Measurements from ENCODE around the gene FLRT1. TPM values are rescaled to one million over a fixed set of nuclear protein-coding genes. Genes with fewer than 3 reads are reported as not detected.
A peak's percentile ranks its signal among the peaks of the same experiment; 100 is the strongest.

The FLRT1 gene
- total RNA-seq, 3 donors from 2014 or later, result not detected

DNA sequence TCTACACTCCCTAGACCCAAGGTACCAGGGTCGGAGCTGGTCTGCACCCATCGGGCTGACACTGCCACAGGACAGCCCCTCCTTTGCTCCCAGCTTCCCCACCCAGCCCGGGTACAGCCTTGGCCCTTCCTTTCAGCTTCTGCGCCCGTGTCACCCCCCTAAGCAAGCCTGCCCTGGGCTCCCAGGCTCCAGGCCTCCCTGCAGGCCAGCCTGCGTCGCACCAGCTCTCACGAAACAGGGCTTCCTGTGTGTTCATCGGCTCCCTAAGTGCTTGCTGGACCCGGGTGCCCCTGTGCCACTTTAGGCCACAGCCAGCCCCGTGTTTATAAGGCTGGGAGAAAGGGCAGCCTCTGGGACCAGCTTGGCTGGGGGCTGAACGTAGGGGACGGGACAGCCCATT is 21.1 kb downstream of the FLRT1 start:
- DNase-seq (no peak), ATAC-seq (no peak)
- Mint-ChIP-seq H3K36me3 (ENCODE audit: insufficient read depth) (no peaks in the 10 kb centered on the region), H3K4me3 (no peak overlapping the region), H3K9me3 (no peaks in the 10 kb centered on the region), H3K4me1 (ENCODE audit: low read depth) (peaks cover 6% of the 10 kb centered on the region), H3K27me3 (ENCODE audit: low read depth) (peaks cover 5% of the 10 kb centered on the region)

DNA sequence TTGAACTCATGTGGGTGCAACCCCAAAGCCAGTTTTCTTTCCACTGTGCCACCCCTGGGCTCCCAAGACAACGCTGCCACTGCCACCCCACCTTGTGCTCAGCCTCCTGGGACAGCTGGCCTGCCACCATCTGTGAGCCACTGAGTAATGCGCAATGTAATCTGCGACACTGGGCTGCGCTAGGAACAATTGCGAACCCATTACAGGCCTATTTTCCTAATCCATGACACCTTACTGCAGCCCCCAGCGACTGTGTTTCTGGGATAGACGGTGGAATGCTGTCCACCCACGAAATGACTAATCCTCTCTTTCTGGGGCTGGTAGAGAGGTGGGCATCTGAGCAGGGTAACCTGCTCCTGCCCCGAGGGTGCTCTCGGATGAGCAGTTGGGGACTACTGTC is 22.2 kb downstream of the FLRT1 start:
- H3K9me3 Mint-ChIP-seq, result no peaks in the 10 kb centered on the region
- ATAC-seq, result no peak

DNA sequence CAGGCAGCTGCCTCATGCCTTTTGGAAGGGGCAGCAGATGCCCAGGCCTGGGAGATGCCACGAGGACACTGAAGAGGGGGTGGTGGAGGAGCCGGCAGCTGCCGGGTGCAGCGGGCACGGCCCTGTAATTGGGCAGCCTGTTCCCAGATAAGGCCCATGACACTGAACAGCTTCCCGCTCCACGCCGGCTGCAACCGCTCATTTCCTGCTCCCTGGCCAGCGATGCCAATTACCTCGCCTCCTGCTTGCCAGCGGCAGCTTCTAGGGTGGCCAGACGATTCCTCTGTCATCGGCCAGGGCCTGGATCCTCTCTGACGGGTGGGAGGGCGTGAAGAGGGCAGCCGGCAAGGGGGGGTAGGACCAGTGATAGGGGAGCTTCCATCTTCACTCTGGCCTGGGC is 22.8 kb downstream of the FLRT1 start:
- Mint-ChIP-seq H3K9me3 (no peaks in the 10 kb centered on the region), H3K36me3 (ENCODE audit: insufficient read depth) (no peaks in the 10 kb centered on the region), H3K4me3 (no peak overlapping the region), H3K27me3 (ENCODE audit: low read depth) (peaks cover 14% of the 10 kb centered on the region), H3K4me1 (ENCODE audit: low read depth) (peaks cover 6% of the 10 kb centered on the region)
- no peak for ATAC-seq
- no peak for DNase-seq

More for the DNA sequence above, 22.2 kb downstream of the FLRT1 start:
- H3K4me3 Mint-ChIP-seq, result no peak overlapping the region
- DNase-seq, result no peak
- no peaks in the 10 kb centered on the region for H3K36me3 Mint-ChIP-seq (ENCODE audit: insufficient read depth)
- peaks cover 11% of the 10 kb centered on the region for H3K27me3 Mint-ChIP-seq (ENCODE audit: low read depth)
- H3K4me1 Mint-ChIP-seq (ENCODE audit: low read depth), result peaks cover 6% of the 10 kb centered on the region

DNA sequence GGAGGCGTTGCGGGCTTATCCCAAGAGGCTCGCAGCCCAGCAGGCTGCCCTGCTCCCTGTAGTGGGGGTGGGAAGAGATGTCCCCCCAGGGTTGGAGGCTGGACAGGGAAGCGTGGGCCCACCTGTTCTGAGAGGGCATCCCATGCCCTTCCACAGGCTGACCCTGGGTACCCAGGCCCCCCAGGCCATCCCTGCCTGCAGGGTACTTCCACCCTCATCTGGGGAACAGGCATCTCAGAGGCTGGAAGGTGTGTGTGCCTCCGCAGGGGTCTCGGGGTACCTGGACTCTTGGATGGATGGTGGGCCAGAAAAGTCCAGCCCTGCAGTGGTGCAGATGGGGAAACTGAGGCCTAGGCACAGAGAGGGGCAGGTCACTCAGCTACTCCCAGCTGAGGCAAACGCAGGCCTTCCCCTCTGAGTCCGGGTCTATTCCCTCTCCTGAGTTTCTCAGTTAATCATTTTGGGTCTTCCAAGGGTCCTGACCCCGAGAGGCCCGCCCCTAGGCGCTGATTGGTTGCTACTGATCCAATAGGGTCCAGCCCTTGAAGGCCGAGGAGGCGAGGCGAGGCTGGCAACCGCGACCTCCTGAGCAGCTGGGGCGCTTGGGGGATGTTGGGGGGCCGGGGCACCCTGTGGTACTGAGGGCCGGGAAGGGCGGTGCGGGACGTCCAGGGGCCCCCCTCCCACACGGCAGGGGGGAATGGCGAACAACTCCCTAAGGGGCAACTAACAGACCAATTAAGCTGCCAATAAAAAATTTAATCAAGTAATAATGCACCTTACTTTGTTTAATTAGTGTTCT is 23.8 kb downstream of the FLRT1 start:
- Mint-ChIP-seq H3K4me1 (ENCODE audit: low read depth) (peaks cover 6% of the 10 kb centered on the region), H3K27me3 (ENCODE audit: low read depth) (peaks cover 14% of the 10 kb centered on the region), H3K36me3 (ENCODE audit: insufficient read depth) (no peaks in the 10 kb centered on the region), H3K9me3 (no peaks in the 10 kb centered on the region), H3K4me3 (no peak overlapping the region)
- no peak for ATAC-seq
- DNase-seq, result no peak

DNA sequence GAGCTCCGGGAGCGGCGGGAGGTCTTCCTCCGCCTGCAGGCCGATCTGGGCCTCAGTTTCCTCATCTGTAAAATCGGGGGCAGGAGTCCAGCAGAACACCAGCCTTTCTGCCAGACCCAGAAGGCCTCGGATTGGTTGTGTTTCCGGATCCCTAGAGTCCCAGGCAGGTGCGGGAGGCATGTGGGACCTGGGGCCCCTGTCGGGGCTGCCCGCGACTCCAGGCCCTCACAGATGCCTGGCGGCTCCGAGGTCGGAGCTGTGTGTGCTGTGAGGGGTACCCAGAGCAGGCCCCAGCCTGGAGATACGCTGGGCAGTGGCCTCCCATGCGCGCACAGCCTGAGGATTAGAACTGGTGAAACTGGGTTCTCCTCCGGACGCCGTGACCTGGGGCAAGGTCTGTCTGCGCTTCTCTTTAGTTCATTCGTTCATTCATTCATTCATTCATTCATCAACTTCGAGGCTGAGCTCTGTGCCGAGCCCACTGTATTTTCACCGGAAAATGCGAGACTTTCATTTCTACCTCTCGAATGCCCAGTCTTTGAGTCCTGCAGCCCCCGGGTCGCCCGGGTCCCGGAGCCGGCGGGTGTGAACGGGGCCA is 24.6 kb downstream of the FLRT1 start:
- peak overlapping the region; percentile 53 for H3K4me3 Mint-ChIP-seq
- H3K4me1 Mint-ChIP-seq (ENCODE audit: low read depth), result peaks cover 6% of the 10 kb centered on the region
- ATAC-seq, result peak in 1 of 2 donors; percentile 13
- peaks cover 14% of the 10 kb centered on the region for H3K27me3 Mint-ChIP-seq (ENCODE audit: low read depth)
- H3K9me3 Mint-ChIP-seq, result no peaks in the 10 kb centered on the region
- no peaks in the 10 kb centered on the region for H3K36me3 Mint-ChIP-seq (ENCODE audit: insufficient read depth)
- no peak for DNase-seq

DNA sequence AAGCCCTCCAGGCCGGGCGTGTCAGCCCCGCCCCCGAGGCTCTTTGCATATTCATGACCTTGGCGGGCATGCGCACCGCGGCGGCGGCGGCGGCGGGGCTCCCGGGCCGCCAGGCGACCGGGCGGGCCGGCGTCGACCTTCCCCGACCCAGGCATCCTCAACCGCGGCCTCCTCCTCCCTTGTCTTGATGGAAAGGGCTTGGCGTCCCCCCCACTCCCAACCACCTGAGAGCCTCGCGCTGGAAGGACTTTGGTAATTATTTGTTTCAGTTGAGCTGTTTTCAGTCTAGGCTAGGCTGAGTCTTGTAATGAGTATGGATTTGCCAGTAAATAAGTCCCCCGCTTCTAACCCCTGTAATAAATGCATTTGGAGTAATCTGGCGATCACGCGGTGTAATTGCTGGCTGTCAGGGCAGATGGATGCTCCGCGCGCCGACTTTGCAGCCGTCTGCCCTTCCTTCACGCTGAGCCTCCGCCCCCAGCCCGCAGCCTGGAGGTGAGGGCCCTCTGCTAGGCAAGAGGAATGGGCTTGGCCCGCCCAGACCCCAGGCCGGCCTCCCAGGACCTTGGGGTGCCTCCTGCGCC is 25.2 kb downstream of the FLRT1 start:
- Mint-ChIP-seq H3K4me3 (peak overlapping the region; percentile 77), H3K9me3 (no peaks in the 10 kb centered on the region), H3K36me3 (ENCODE audit: insufficient read depth) (no peaks in the 10 kb centered on the region), H3K27me3 (ENCODE audit: low read depth) (peaks cover 14% of the 10 kb centered on the region), H3K4me1 (ENCODE audit: low read depth) (peaks cover 6% of the 10 kb centered on the region)
- peak; percentile 81 to 82 for ATAC-seq
- peak; percentile 38 for DNase-seq

DNA sequence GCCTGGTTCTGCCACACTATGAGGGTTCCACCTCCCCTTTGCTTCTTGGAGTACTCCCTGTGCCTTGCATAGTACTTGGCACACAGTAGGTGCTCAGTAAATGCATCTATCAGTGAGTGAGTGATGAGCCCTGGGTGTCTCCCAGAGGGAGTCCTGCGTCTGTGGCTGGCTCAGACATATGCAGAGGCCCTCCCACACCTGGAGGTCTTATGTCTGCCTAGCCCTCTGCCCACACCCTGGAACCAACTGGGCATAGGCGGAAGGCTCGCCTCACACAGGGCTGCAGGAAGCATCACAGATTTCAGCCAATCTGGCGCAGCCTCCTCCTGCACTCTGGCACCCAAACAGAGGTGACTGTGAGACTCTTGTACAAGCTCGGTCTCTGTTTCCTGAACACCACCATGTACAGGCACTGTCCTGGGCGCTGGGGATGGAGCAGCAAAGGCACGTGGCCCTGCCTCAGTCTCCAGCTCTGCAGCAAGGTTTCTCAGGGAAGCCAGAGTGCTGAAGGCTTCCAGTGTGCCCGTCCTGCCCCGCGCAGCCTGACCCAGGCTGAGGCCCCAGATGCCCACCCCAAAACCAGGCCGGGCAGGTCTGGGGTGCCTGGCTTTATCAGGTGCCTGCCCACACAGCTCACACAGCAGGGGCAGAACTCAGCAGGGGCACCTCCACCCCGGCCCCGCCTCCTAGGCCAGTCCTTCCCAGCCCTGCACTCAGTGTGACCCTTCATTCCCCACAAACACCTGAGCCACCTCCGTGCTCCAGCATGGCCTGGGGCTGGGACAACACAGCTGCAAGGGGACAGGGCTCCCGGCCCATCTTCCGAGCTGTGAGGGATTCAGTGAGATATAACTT is 26.7 kb downstream of the FLRT1 start:
- Mint-ChIP-seq H3K36me3 (ENCODE audit: insufficient read depth) (no peaks in the 10 kb centered on the region), H3K9me3 (no peaks in the 10 kb centered on the region), H3K27me3 (ENCODE audit: low read depth) (peaks cover 14% of the 10 kb centered on the region), H3K4me3 (no peak overlapping the region), H3K4me1 (ENCODE audit: low read depth) (peaks cover 6% of the 10 kb centered on the region)
- ATAC-seq (no peak), DNase-seq (no peak)

DNA sequence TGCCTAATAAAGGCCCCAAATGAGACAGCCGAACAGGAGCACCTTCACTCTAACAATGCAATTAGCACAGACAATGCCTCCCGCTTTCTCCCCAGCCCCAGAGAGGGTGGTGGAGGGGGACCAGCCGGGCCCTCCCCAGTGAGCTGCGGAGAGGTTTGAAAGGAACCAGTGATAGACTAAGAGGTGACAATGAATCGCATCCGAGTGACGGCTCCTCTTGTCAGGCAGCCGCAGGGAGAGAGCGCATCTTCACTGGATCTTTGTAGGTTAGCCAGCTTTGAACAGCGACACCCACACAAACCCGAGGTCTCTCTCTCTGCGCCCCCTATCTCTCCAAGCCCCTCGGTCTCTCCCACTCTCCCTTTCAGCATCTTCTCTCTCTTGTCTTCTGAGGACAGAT is 28.0 kb downstream of the FLRT1 start:
- peaks cover 6% of the 10 kb centered on the region for H3K4me1 Mint-ChIP-seq (ENCODE audit: low read depth)
- H3K27me3 Mint-ChIP-seq (ENCODE audit: low read depth), result peaks cover 14% of the 10 kb centered on the region
- DNase-seq, result no peak
- H3K4me3 Mint-ChIP-seq, result no peak overlapping the region
- no peaks in the 10 kb centered on the region for H3K9me3 Mint-ChIP-seq
- no peak for ATAC-seq
- H3K36me3 Mint-ChIP-seq (ENCODE audit: insufficient read depth), result no peaks in the 10 kb centered on the region

DNA sequence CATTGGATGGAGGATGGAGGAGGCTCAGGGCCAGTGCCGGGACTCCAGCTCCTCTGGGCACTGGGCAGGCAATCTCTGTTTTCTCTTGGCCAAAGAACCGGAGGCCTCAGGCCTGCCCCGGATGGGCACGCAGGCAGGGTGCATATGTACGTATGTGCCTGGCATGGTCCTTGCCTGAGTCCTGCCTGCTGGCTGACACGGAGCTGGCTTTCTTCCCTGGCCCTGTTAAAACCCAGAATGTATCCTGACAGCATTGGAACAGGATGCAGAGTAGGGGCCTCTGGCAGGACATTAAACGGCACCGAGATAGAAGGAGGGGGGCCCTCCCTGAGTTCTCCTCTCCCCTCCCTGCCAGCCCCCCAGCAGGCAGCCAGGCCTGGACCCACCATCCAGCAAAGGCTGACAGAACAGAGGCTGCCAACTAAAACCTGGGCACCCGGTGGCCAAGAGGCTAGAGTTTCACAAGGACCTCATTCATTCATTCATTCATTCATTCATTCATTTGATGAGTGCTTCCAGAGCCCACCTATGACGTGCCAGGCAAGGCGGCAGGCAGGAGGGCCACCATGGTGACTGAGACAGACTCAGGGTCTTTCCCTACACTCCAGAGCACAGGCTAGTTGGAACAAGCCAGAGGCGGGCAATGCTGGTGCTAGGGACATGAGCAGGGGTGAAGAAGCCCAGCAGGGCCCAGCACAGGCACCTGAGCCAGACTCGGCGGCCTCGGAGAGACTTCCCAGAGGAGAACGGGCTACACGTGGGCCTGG is 28.8 kb downstream of the FLRT1 start:
- H3K9me3 Mint-ChIP-seq, result no peaks in the 10 kb centered on the region
- DNase-seq (no peak), ATAC-seq (no peak)
- H3K36me3 Mint-ChIP-seq (ENCODE audit: insufficient read depth), result no peaks in the 10 kb centered on the region
- H3K27me3 Mint-ChIP-seq (ENCODE audit: low read depth), result peaks cover 14% of the 10 kb centered on the region
- H3K4me1 Mint-ChIP-seq (ENCODE audit: low read depth), result peaks cover 6% of the 10 kb centered on the region
- no peak overlapping the region for H3K4me3 Mint-ChIP-seq

DNA sequence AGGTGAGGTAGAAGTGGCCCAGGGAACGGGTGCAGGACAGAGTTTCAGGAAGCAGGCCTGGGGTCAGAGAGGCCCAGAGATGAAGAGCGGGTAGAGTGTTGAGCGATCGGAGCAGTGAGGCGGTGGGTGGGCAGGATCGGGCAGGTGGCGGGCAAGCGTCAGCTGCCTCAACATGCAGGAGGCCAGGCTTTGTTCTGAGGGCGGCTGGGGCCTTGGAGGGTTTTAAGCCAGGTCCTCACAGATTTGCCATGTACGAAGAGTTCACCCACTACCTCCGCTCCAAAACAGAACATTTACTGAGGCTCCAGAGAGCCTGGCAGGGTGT is 29.4 kb downstream of the FLRT1 start:
- Mint-ChIP-seq H3K36me3 (ENCODE audit: insufficient read depth) (no peaks in the 10 kb centered on the region), H3K4me1 (ENCODE audit: low read depth) (peaks cover 6% of the 10 kb centered on the region), H3K27me3 (ENCODE audit: low read depth) (peaks cover 14% of the 10 kb centered on the region), H3K4me3 (no peak overlapping the region), H3K9me3 (no peaks in the 10 kb centered on the region)
- no peak for DNase-seq
- ATAC-seq, result no peak

DNA sequence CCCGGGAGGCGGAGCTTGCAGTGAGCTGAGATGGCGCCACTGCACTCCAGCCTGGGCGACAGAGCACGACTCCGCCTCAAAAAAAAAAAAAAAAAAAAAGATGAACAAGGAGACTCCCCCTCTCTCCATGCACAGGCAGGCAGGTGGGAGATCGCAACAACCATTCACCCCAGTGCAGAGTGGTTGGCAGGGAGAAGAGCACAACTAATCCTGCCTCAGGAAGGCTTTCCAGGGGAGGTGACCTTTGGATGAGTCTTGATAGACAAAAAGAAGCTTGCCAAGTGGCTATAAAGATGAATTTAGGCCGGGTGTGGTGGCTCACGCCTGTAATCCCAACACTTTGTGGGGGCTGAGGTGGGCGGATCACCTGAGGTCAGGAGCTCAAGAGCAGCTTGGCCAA is 30.0 kb downstream of the FLRT1 start:
- no peak for DNase-seq
- peaks cover 3% of the 10 kb centered on the region for H3K4me1 Mint-ChIP-seq (ENCODE audit: low read depth)
- H3K36me3 Mint-ChIP-seq (ENCODE audit: insufficient read depth), result no peaks in the 10 kb centered on the region

DNA sequence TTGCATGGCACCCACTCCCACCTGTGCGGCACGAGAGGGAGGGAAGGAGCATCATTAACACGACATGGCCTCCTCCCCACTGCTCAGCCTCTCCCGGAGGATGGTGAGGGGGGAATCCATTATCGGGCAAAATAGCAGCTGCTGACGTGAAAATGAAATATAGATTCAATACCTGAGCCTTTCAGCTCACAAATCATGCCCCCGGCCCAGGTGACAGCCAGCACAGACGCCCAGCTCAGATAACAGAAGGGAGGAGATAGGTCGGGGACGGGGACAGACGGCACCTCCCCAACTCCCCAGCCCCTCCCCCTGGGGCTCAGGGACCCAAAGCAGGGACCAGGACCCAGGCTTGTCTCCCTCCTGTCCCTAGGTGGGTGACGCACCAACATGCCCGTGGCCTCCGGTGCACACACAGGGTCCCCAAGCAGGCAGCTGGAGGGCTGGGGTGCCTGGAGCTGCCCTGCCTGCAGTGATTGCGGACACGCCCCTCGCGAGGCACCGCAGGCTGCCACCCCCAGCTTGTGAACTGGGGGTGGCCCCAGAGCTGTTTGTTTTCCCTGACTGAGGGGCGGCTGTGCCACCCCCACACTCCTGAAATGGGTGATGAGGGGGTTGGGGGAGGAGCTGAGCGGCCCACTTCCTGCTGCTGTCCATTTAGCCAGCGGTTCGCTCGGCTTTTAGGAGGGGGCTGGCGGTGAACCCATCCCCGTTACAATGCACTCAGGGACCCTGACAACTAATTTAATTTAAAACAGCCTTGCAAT is 31.7 kb downstream of the FLRT1 start:
- Mint-ChIP-seq H3K4me1 (ENCODE audit: low read depth) (no peaks in the 10 kb centered on the region), H3K9me3 (no peaks in the 10 kb centered on the region), H3K36me3 (ENCODE audit: insufficient read depth) (no peaks in the 10 kb centered on the region), H3K4me3 (no peak overlapping the region), H3K27me3 (ENCODE audit: low read depth) (peaks cover 5% of the 10 kb centered on the region)
- DNase-seq (no peak), ATAC-seq (no peak)

More for the DNA sequence above, 30.0 kb downstream of the FLRT1 start:
- no peaks in the 10 kb centered on the region for H3K9me3 Mint-ChIP-seq
- no peak overlapping the region for H3K4me3 Mint-ChIP-seq
- no peak for ATAC-seq
- H3K27me3 Mint-ChIP-seq (ENCODE audit: low read depth), result peaks cover 14% of the 10 kb centered on the region

DNA sequence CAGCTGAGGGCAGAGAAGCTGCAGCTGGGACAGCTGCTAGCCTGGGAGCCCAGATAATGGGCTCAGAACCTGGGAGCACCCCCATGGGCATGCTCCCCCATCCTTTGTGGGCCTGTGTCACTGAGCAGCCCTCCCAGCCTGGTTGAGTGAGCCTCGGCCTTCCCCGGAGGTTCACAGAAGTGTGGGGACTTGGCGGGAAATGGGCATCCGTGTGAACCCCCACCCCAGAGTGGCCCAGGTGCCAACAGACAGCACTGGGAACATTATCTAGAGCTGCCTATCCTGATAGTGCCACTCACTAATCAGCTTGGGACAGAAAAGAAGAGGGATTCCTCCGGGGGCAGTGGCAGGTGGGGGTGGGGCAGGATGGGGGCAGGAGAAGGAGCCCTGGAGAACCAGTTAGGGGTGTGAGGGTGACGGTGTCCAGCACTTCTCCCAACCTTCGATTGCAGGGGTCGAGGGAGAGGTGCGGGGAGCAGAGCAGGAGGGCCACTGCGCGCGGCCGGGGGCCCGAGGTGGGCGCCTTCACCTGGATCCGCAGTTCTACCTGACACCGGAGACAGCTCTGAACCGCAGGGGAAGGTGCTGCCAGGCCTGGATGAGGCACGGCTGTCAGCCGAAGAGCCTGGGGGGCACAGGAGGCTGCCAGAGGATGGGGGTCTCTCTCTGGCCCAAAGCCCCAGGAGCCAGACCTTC is 33.1 kb downstream of the FLRT1 start:
- Mint-ChIP-seq H3K4me3 (no peak overlapping the region), H3K4me1 (ENCODE audit: low read depth) (peaks cover 2% of the 10 kb centered on the region), H3K27me3 (ENCODE audit: low read depth) (no peaks in the 10 kb centered on the region), H3K9me3 (no peaks in the 10 kb centered on the region), H3K36me3 (ENCODE audit: insufficient read depth) (no peaks in the 10 kb centered on the region)
- ATAC-seq, result no peak
- DNase-seq, result no peak
